LNCaP clone FGC (cell line): ENCODE data around the gene FSTL4.

Experiments
- DNase-seq: peaks from one replicate; pipeline ENCODE4 v3.0.0-alpha.2; 2011; ENCODE audit warnings: low read depth
- H3K4me3 ChIP-seq: 2 replicates; pipeline ENCODE4 v1.5.1; 2011; ENCODE audit warnings: mild to moderate bottlenecking, low read depth, low read length, control low read depth
- CTCF ChIP-seq: IDR thresholded peaks from 2 replicates; pipeline ENCODE4 v1.5.1; 2012; ENCODE audit warnings: mild to moderate bottlenecking; ENCODE audit not compliant: control insufficient read depth, insufficient read depth; ENCODE audit errors: extremely low read depth

The FSTL4 gene

DNA sequence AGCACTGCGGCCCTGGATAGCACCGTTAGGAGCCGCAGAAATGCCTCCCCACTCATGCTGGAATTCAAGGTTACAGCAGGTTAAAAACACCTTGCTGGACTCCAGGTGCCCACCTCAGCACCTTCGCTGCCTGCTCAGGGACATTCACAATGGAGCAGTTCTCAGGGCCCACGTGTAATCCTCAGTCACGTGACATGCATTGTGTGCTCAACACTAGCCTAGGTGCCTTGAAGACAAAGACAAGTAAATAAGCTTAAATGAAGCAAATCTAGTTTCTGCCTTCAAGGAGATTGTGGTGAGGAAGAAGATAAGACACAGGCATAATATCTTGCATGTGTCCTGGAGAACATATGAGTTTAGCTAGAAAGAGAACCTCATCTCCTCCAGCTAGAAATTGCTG lies 82.1 kb downstream of the FSTL4 start:
- no peak for TF ChIP-seq CTCF
- DNase-seq, result no peak
- H3K4me3 ChIP-seq, result no peak overlapping the region

DNA sequence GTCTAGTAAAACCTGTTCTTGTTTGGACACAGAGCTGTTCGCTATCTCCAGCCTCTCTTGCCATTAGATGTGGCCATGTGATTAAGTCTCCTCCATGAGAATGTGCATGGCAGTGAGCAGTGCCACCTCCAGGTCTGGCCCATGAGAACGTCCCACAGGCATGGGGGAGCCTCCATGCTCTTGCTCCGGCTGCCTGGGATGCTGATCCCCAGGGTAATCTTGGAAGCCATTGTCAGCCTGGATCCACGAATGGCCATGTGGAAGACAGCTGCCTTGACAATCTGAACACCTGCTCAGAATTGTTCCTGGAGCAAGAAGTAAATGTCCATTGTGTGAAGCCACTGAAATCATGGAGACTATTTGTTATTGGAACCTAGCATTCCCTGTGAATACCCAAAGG lies 83.5 kb downstream of the FSTL4 start:
- H3K4me3 ChIP-seq, result no peak overlapping the region
- no peak for TF ChIP-seq CTCF
- no peak for DNase-seq

GRCh38 chr5:133527311-133527710 lies 85.0 kb downstream of the FSTL4 start:
- no peak for TF ChIP-seq CTCF
- no peak overlapping the region for H3K4me3 ChIP-seq
- DNase-seq, result no peak

GRCh38 chr5:133526368-133526767 lies 86.0 kb downstream of the FSTL4 start:
- TF ChIP-seq CTCF, result no peak
- DNase-seq, result no peak

DNA sequence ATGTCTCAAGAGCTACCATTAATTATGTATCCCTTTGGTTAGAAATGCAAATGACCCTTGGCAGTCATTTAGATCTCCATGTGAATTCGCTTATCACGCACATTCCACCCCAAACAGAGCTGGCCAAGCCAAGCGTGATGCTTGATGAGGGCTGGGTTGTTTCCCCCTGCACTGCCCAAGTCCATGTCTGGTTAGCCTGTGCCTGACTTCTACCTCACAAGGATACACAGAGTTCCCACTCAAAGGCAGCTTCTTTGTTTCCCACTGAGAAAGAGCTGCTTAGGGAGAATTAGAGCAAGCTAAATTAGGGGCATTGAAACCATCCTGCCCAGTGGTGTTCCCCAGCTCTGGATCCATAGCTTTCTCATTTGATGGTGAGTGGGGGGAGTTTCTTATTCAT lies 87.2 kb downstream of the FSTL4 start:
- H3K4me3 ChIP-seq, result no peak overlapping the region
- no peak for TF ChIP-seq CTCF
- no peak for DNase-seq

More at GRCh38 chr5:133526368-133526767, 86.0 kb downstream of the FSTL4 start:
- H3K4me3 ChIP-seq, result no peak overlapping the region

DNA sequence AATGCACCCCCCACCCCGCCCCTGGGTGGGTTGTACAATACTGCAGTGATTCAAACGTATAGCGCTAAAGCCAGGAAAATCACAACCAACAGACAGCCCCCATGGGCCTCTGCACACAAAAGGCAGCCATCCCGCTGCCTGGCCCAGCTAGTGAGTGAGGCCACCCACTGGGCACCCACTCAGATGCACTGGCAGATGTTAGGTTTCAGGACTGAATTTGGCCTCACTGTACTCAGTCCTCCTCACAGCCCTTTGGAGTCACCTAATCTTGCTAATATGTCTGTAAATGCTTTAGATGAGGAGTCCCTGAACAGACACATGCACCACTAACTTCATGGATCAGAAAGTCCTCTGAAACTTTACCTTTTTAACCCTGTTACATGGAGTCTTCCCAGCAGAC lies 87.7 kb downstream of the FSTL4 start:
- no peak overlapping the region for H3K4me3 ChIP-seq
- DNase-seq, result no peak
- TF ChIP-seq CTCF, result no peak

- H3K4me3 ChIP-seq, result no peak overlapping the region
- no peak for DNase-seq
- TF ChIP-seq CTCF, result no peak
Observed at GRCh38 chr5:133523961-133524586, 88.3 kb downstream of the FSTL4 start.
